Peyer's patch (tissue), 4 donors: Measurements from ENCODE around the gene MSANTD2. TPM values are rescaled to one million over a fixed set of nuclear protein-coding genes. Genes with fewer than 3 reads are reported as not detected.

ENCODE experiments used
- DNase-seq, 3 donors: peaks; one replicate each; pipeline ENCODE4 v3.0.0-alpha.2; 2017 to 2019
- H3K27ac ChIP-seq, 4 donors: fragments of 200-600 bp; sonication (generic); one replicate each; pipeline ENCODE4 v1.5.1; 2016 to 2019
- H3K27me3 ChIP-seq, 2 donors: fragments of 200-600 bp; sonication (generic); one replicate each; pipeline ENCODE4 v1.5.1; 2019
- H3K36me3 ChIP-seq, 3 donors: fragments of 200-600 bp; sonication (generic); one replicate each; pipeline ENCODE4 v1.5.1; 2016 to 2019
- H3K4me1 ChIP-seq, 4 donors: fragments of 200-600 bp; sonication (generic); one replicate each; pipeline ENCODE4 v1.5.1; 2016 to 2019
- H3K4me3 ChIP-seq, 4 donors: fragments of 200-600 bp; sonication (generic); 1 replicate in 3 of 4; 2 replicates in 1 of 4; pipeline ENCODE4 v1.5.1; 2016 to 2019; ENCODE audit warnings: mild to moderate bottlenecking in 1 of 4
- H3K9me3 ChIP-seq, 4 donors: fragments of 200-600 bp; sonication (generic); one replicate each; pipeline ENCODE4 v1.5.1; 2016 to 2019; ENCODE audit warnings: mild to moderate bottlenecking in 1 of 4
- POLR2A ChIP-seq, 2 donors: fragments of 450-650 bp; IDR thresholded peaks; one replicate each; pipeline ENCODE4 v1.5.1; 2017; ENCODE audit warnings: antibody characterized with exemption in 2 of 2, mild to moderate bottlenecking in 2 of 2, moderate library complexity in 2 of 2
- total RNA-seq, 4 donors: library from RNA; depleted of rRNA; stranded (reverse); fragments of >200 nt; gene quantifications; one replicate each; pipeline ENCODE4 v1.1.0, GENCODE V29; 2016
- TF ChIP-seq, protein P1 (sequence below), 6 experiments: fragments of 450-650 bp in 4 of 6; fragments of 200-600 bp in 2 of 6; sonication (generic) in 1 of 6; IDR thresholded peaks; one replicate each; pipeline ENCODE4 v1.5.1; 2017 to 2019; ENCODE audit warnings: antibody characterized with exemption in 6 of 6, mild to moderate bottlenecking in 3 of 6, moderate library complexity in 1 of 6

Gene MSANTD2
- total RNA-seq, 4 donors from 2014 or later = 16.5 to 33.8 (median 17.3) TPM

- TF ChIP-seq, protein P1, sequence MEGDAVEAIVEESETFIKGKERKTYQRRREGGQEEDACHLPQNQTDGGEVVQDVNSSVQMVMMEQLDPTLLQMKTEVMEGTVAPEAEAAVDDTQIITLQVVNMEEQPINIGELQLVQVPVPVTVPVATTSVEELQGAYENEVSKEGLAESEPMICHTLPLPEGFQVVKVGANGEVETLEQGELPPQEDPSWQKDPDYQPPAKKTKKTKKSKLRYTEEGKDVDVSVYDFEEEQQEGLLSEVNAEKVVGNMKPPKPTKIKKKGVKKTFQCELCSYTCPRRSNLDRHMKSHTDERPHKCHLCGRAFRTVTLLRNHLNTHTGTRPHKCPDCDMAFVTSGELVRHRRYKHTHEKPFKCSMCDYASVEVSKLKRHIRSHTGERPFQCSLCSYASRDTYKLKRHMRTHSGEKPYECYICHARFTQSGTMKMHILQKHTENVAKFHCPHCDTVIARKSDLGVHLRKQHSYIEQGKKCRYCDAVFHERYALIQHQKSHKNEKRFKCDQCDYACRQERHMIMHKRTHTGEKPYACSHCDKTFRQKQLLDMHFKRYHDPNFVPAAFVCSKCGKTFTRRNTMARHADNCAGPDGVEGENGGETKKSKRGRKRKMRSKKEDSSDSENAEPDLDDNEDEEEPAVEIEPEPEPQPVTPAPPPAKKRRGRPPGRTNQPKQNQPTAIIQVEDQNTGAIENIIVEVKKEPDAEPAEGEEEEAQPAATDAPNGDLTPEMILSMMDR (IDR thresholded peaks at IDR 0.05) = no peak
- TF ChIP-seq POLR2A (IDR thresholded peaks at IDR 0.05) = no peak
- Histone ChIP-seq H3K4me1 (no peaks in the 10 kb centered on the region), H3K36me3 (no peaks in the 10 kb centered on the region), H3K27me3 (no peaks in the 10 kb centered on the region), H3K27ac (no peak overlapping the region), H3K4me3 (no peak overlapping the region), H3K9me3 (no peaks in the 10 kb centered on the region)
- no peak for DNase-seq
Observed at GRCh38 chr11:124814739-124815138, 14.5 kb upstream of the MSANTD2 start.

DNA sequence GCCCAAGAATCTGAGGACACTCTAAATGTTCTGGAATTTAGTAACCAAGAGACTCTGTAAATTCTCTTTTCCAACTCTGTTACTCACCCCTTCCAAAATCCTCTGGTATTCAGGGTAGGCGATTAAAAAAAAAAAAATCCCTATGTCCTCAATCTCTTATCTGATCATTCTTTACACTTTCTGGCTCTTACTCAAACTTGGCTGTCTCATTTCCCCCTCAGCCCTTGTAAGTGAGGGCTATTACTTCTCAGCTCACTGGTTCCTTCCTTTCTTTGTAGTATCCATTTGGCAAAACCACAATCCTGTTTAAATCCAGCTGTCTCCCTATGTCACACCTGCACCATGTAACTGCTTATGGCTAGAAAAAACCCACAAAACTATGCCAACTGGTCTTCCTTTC is 12.7 kb upstream of the MSANTD2 start:
- TF ChIP-seq, protein P1 (IDR thresholded peaks at IDR 0.05) = no peak
- no peak for TF ChIP-seq POLR2A (IDR thresholded peaks at IDR 0.05)
- H3K27ac ChIP-seq = no peak overlapping the region
- no peaks in the 10 kb centered on the region for H3K27me3 ChIP-seq
- no peaks in the 10 kb centered on the region for H3K4me1 ChIP-seq
- H3K4me3 ChIP-seq = no peak overlapping the region
- DNase-seq = no peak
- H3K36me3 ChIP-seq = no peaks in the 10 kb centered on the region
- no peaks in the 10 kb centered on the region for H3K9me3 ChIP-seq

DNA sequence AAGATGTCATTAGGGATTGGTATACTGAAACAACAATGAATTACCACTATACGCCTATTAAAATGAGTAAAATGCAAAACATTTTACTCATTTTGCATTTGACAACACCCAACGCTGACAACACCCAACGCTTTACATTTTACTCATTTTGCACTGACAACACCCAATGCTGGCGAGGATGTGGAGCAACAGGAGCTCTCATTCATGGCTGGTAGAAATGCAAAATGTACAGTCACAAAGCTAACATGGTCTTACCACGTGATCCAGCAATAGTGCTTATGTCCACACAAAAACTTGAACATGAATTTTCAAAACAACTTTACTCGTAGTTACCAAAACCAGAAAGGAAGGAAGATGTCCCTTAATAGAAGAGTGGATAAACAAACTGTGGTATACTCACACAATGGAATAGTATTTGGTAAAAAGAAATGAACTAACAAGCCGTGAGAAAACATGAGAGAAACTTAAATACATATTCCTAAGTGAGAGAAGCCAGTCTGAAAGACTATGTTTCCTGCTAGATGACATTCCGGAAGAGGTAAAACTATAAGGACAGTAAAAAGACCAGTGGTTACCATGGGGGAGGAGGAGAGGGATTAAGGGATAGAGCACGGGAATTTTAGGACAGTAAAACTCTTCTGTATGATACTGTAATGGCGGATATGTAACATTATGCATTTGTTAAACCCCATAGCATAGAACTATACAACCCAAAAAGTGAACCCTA is 11.4 kb upstream of the MSANTD2 start:
- no peak for TF ChIP-seq POLR2A (IDR thresholded peaks at IDR 0.05)
- TF ChIP-seq, protein P1 (IDR thresholded peaks at IDR 0.05) = no peak
- Histone ChIP-seq H3K4me3 (no peak overlapping the region), H3K36me3 (no peaks in the 10 kb centered on the region), H3K9me3 (no peaks in the 10 kb centered on the region), H3K27me3 (no peaks in the 10 kb centered on the region), H3K4me1 (no peaks in the 10 kb centered on the region), H3K27ac (no peak overlapping the region)
- no peak for DNase-seq

DNA sequence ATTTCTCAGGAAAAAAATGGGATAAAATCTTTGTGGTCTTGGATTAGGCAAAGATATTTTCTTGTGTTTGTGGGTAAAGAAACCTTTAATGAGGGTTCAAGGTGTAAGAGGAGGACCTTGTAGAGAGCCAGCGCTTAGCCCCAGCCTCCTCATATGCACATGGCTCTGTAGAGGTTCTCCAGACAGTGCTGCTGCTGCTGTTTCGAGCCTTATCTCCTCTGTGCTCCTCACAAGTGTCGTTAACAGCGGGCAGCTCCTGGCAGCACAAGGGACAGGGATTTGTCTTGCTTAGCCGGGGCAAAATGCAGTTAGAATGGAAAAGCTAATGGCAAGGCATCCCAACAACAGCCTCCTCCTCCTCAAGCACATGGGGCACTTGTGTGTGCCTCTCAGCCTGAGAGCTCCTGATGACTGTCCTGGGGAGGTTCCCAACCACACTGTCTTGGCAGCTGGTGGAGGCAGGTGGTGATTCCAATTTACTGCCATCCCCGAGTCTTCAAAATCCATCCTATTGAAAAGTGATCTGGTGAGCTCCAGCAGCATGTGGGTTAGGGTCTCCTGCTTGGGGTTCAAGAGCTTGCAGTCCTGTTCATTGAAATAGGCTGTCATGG is 7.6 kb upstream of the MSANTD2 start:
- TF ChIP-seq POLR2A (IDR thresholded peaks at IDR 0.05) = no peak
- TF ChIP-seq, protein P1 (IDR thresholded peaks at IDR 0.05) = no peak
- Histone ChIP-seq H3K9me3 (no peaks in the 10 kb centered on the region), H3K27me3 (no peaks in the 10 kb centered on the region), H3K4me1 (no peaks in the 10 kb centered on the region), H3K27ac (no peak overlapping the region), H3K36me3 (no peaks in the 10 kb centered on the region), H3K4me3 (no peak overlapping the region)
- no peak for DNase-seq

DNA sequence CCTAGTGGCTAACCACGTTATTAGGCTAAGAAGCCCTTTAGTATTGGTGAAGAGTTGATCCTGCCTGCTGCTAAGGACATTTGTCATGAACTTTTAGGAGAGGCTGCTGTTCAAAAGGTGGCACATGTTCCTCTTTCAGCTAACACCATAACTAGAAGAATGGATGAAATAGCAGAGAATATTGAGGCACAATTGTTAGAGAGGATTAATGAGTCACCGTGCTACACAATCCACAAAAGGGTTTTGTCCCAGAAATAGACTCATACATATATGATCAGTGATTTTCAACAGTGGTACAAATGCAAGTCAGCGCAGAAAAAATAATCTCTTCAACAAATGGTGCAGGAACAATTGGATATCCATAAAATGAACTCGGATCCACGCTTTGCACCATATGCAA is 7.0 kb upstream of the MSANTD2 start:
- Histone ChIP-seq H3K4me3 (no peak overlapping the region), H3K27me3 (no peaks in the 10 kb centered on the region), H3K36me3 (no peaks in the 10 kb centered on the region), H3K9me3 (no peaks in the 10 kb centered on the region), H3K27ac (no peak overlapping the region), H3K4me1 (no peaks in the 10 kb centered on the region)
- no peak for DNase-seq
- TF ChIP-seq, protein P1 (IDR thresholded peaks at IDR 0.05) = no peak
- TF ChIP-seq POLR2A (IDR thresholded peaks at IDR 0.05) = no peak
